OCI-LY1 (cell line): ENCODE results near the gene AFDN.

ENCODE experiments used
- H2AFZ ChIP-seq: fragments of 200-600 bp; sonication (generic), shearing (Covaris generic); 2 replicates; pipeline ENCODE4 v1.6.0; 2014; ENCODE audit warnings: antibody characterized with exemption, mild to moderate bottlenecking, low read length
- H3F3A ChIP-seq: fragments of 200-600 bp; sonication (generic), shearing (Covaris generic); 2 replicates; pipeline ENCODE4 v1.6.0; 2014; ENCODE audit warnings: mild to moderate bottlenecking, antibody characterized with exemption, low read length, moderate library complexity; ENCODE audit not compliant: insufficient read depth
- H3K27ac ChIP-seq: fragments of 200-600 bp; sonication (generic); 2 replicates; pipeline ENCODE4 v1.5.1; 2014; ENCODE audit warnings: low read length, mixed run types, mild to moderate bottlenecking, low read depth; ENCODE audit not compliant: poor library complexity, severe bottlenecking
- H3K27me3 ChIP-seq: fragments of 200-600 bp; sonication (generic); 2 replicates; pipeline ENCODE4 v1.6.0; 2014; ENCODE audit warnings: antibody characterized with exemption, mild to moderate bottlenecking, low read length, moderate library complexity; ENCODE audit not compliant: insufficient read depth
- H3K36me3 ChIP-seq: fragments of 200-600 bp; sonication (generic); 2 replicates; pipeline ENCODE4 v1.6.1; 2014; ENCODE audit warnings: mild to moderate bottlenecking, antibody characterized with exemption, low read length, moderate library complexity, mixed read lengths; ENCODE audit not compliant: insufficient read depth
- H3K4me1 ChIP-seq: fragments of 200-600 bp; sonication (generic); 2 replicates; pipeline ENCODE4 v1.5.1; 2014; ENCODE audit warnings: mild to moderate bottlenecking, low read length, moderate library complexity; ENCODE audit not compliant: insufficient read depth, severe bottlenecking
- H3K4me2 ChIP-seq: fragments of 200-600 bp; sonication (generic), shearing (Covaris generic); 2 replicates; pipeline ENCODE4 v1.6.1; 2014; ENCODE audit warnings: low read length
- H3K4me3 ChIP-seq: fragments of 200-600 bp; sonication (generic); 2 replicates; pipeline ENCODE4 v1.5.1; 2014; ENCODE audit warnings: low read length, low read depth, mild to moderate bottlenecking, mixed read lengths; ENCODE audit not compliant: poor library complexity, severe bottlenecking
- H3K79me2 ChIP-seq: fragments of 200-600 bp; shearing (Covaris generic); 2 replicates; pipeline ENCODE4 v1.6.1; 2016; ENCODE audit warnings: mixed run types, low read length, mixed read lengths; ENCODE audit not compliant: insufficient read depth
- H3K9ac ChIP-seq: fragments of 200-600 bp; sonication (generic), shearing (Covaris generic); 2 replicates; pipeline ENCODE4 v1.6.1; 2014; ENCODE audit warnings: mild to moderate bottlenecking, low read length, mixed read lengths
- H3K9me2 ChIP-seq: fragments of 200-600 bp; sonication (generic), shearing (Covaris generic); 2 replicates; pipeline ENCODE4 v1.6.1; 2014; ENCODE audit warnings: low read depth, mild to moderate bottlenecking, low read length, mixed read lengths
- H3K9me3 ChIP-seq: fragments of 200-600 bp; shearing (Covaris generic); 2 replicates; pipeline ENCODE4 v1.6.1; 2014; ENCODE audit warnings: low read length, mixed read lengths
- H4K20me1 ChIP-seq: fragments of 200-600 bp; sonication (generic), shearing (Covaris generic); 2 replicates; pipeline ENCODE4 v1.6.0; 2016; ENCODE audit warnings: mild to moderate bottlenecking, low read length; ENCODE audit not compliant: insufficient read depth
- EZH2 ChIP-seq: fragments of 200-600 bp; sonication (generic), shearing (Covaris generic); IDR thresholded peaks from 2 replicates; pipeline ENCODE4 v1.8.0; 2017; ENCODE audit warnings: borderline replicate concordance, mixed run types, mild to moderate bottlenecking, antibody characterized with exemption, low read length, moderate library complexity, mixed read lengths
- TF ChIP-seq, protein P1 (sequence below): fragments of 200-600 bp; sonication (generic), shearing (Covaris generic); IDR thresholded peaks from 2 replicates; pipeline ENCODE4 v1.5.1; 2017; ENCODE audit warnings: mild to moderate bottlenecking, antibody characterized with exemption, low read length, moderate library complexity, mixed read lengths

The AFDN gene

DNA sequence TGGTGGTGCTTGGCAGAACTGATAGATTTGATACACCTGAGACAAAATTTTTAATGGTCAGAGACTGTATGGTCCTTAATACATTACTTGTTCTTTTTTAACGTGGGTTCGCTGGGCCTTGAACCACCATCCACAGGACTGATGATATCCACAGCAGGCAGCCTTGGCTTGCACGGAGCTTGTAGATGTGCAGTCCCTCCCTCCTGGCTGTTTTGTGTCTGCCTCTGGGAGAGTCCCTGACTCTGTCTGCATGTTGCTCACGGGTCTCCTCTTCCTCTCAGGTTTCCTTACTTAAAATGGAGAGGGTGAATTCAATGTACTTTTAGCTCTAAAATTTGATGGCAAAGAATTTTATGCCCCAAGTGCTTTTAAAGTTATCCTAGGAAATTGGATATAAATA lies 188.3 kb downstream of the AFDN start:
- no peaks in the 10 kb centered on the region for H3K36me3 ChIP-seq
- H3K4me2 ChIP-seq = no peak overlapping the region
- H3F3A ChIP-seq = no peaks in the 10 kb centered on the region
- no peak overlapping the region for H3K4me3 ChIP-seq
- H3K79me2 ChIP-seq = no peaks in the 10 kb centered on the region
- no peak overlapping the region for H3K27ac ChIP-seq
- H3K9me2 ChIP-seq = no peaks in the 10 kb centered on the region
- H3K9ac ChIP-seq = no peak overlapping the region
- H2AFZ ChIP-seq = no peak overlapping the region
- peaks cover 4% of the 10 kb centered on the region; the same call in 1 of the 2 replicates for H3K9me3 ChIP-seq
- no peak for TF ChIP-seq EZH2
- H3K27me3 ChIP-seq = no peaks in the 10 kb centered on the region
- H3K4me1 ChIP-seq = no peaks in the 10 kb centered on the region
- no peaks in the 10 kb centered on the region for H4K20me1 ChIP-seq

GRCh38 chr6:168015482-168016175 lies 188.9 kb downstream of the AFDN start:
- no peak overlapping the region for H3K27ac ChIP-seq
- H3K9me3 ChIP-seq = peaks cover 4% of the 10 kb centered on the region; the same call in 1 of the 2 replicates
- H3K79me2 ChIP-seq = no peaks in the 10 kb centered on the region
- no peak overlapping the region for H3K4me3 ChIP-seq
- TF ChIP-seq, protein P1, sequence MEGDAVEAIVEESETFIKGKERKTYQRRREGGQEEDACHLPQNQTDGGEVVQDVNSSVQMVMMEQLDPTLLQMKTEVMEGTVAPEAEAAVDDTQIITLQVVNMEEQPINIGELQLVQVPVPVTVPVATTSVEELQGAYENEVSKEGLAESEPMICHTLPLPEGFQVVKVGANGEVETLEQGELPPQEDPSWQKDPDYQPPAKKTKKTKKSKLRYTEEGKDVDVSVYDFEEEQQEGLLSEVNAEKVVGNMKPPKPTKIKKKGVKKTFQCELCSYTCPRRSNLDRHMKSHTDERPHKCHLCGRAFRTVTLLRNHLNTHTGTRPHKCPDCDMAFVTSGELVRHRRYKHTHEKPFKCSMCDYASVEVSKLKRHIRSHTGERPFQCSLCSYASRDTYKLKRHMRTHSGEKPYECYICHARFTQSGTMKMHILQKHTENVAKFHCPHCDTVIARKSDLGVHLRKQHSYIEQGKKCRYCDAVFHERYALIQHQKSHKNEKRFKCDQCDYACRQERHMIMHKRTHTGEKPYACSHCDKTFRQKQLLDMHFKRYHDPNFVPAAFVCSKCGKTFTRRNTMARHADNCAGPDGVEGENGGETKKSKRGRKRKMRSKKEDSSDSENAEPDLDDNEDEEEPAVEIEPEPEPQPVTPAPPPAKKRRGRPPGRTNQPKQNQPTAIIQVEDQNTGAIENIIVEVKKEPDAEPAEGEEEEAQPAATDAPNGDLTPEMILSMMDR = no peak
- TF ChIP-seq EZH2 = no peak
- no peak overlapping the region for H2AFZ ChIP-seq
- no peaks in the 10 kb centered on the region for H4K20me1 ChIP-seq
- H3K27me3 ChIP-seq = no peaks in the 10 kb centered on the region
- H3K9me2 ChIP-seq = no peaks in the 10 kb centered on the region
- no peak overlapping the region for H3K4me2 ChIP-seq
- H3F3A ChIP-seq = no peaks in the 10 kb centered on the region
- no peak overlapping the region for H3K9ac ChIP-seq
- no peaks in the 10 kb centered on the region for H3K36me3 ChIP-seq
- H3K4me1 ChIP-seq = no peaks in the 10 kb centered on the region

- no peak overlapping the region for H3K4me3 ChIP-seq
- H3K9ac ChIP-seq = no peak overlapping the region
- no peaks in the 10 kb centered on the region for H3F3A ChIP-seq
- H3K4me1 ChIP-seq = no peaks in the 10 kb centered on the region
- no peak overlapping the region for H3K4me2 ChIP-seq
- no peaks in the 10 kb centered on the region for H3K9me2 ChIP-seq
- H3K27me3 ChIP-seq = no peaks in the 10 kb centered on the region
- no peak overlapping the region for H3K27ac ChIP-seq
- H2AFZ ChIP-seq = no peak overlapping the region
- no peaks in the 10 kb centered on the region for H4K20me1 ChIP-seq
- H3K36me3 ChIP-seq = no peaks in the 10 kb centered on the region
- H3K9me3 ChIP-seq = peaks cover 4% of the 10 kb centered on the region; the same call in 1 of the 2 replicates
- TF ChIP-seq, protein P1 = no peak
- no peak for TF ChIP-seq EZH2
- no peaks in the 10 kb centered on the region for H3K79me2 ChIP-seq
Observed at GRCh38 chr6:168016176-168016620, 189.5 kb downstream of the AFDN start.
